GM19467 (cell line): Measurements from ENCODE around the gene CPNE5.

Experiments used
- ATAC-seq: cut with Tn5 transposase; IDR thresholded peaks from one replicate; pipeline ENCODE4 v1.9.1; 2021; ENCODE audit warnings: mild to moderate bottlenecking, moderate library complexity; ENCODE audit not compliant: unreplicated experiment

CPNE5 gene

GRCh38 chr6:36836111-36837021, 2.9 kb downstream of the CPNE5 start:
- ATAC-seq: no peak

- no peak for ATAC-seq
Observed at GRCh38 chr6:36834576-36835341, 4.5 kb downstream of the CPNE5 start.

DNA sequence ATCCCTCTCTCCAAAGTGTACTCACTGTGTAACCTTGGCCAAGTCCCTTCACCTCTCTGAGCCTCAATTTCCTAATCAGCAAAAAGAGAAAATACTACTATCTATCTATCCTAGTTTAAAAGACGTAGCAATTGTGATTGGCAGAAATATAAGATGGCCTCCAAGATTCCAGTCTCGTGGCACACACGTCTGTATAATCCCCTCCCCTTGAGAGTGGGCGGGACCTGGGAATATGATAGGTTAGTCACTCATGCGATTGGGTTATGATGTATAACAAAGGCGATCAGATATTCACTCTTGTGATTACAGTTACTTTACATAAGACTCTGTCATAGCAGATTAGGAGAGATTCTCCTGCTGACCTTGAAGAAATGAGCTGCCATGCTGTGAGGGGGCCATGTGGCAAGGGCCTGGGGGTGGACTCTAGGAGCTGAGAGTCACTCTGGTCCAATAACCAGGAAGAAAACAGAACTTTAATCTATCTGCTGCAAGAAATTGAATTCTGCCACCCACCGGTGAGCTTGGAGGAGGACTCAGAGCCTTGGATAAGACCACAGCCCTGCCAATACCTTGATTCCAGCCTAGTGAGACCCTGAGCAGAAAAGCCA, 6.0 kb downstream of the CPNE5 start:
- ATAC-seq: no peak

DNA sequence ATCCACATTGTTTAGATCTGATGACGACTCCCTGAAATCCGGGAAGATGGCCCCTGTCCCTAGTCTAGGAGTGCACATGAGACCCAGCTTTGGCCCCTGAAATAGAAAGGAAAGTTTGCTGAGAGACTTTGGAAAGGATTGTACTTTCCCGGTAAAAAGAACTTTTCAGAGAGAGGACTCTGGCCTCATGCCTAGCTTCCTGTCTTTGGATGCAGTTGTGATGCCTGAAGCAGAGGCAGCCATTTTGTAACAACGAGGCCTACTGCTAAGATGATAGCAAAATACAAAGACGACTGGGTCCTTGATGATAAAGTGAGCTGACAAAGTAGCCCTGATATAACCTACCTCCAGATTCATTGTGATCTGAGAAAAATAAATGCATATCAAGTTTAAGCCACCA, 6.9 kb downstream of the CPNE5 start:
- ATAC-seq: no peak

DNA sequence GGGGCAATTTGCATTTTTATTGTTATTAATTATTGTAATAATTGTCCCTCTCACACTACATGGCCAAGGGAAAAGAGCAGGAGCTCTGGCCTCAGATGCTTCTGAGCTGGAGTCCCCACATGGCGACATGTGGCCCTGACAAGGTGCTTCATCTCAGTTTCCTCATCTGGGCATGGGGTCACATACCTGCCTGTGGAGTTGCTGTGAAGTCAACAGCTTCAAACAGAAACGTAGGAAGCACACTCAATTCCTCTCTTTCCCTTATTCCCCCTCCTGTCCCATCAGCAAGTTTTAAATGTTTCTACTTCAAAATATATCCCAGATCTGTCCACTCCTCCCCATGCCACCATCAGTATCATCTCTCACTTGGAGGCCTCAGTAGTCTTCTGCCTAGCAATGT, 8.7 kb downstream of the CPNE5 start:
- ATAC-seq: no peak

GRCh38 chr6:36829919-36830544, 9.2 kb downstream of the CPNE5 start:
- no peak for ATAC-seq

GRCh38 chr6:36827261-36828079, 11.8 kb downstream of the CPNE5 start:
- ATAC-seq: no peak

DNA sequence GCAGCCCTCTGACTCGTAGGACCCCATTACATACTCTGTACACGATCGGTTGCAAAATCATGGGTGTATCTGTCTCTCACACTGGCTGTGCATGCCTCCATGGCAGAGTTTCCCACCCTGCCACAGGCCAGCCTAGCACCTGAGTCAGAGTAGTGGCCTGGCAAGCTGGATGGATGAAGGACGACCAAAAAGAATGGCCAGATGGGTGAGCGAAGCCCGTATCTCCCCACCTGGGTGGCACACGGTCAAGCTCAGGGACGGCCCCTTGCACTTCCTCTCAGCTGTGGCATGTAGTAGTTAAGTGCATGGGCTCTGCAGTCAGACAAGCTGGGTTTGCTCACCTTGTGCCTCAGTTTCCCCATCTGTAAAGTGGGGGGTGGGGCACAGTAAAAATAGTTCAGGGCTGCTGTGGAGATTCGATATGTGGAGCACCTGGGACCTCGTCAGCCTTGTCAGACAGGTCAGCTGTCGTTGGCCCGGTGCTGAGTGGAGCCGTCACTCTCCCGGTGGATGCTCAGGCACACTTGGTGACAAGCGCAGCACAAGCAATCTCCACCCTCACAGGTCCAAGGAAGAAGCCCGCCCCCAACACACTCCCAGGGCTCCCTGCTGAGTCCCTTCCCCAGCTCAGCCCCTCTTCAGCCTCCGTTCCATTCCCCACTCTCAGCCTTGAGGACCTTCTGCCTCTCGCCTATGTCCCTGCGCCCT, 12.6 kb downstream of the CPNE5 start:
- ATAC-seq: no peak

DNA sequence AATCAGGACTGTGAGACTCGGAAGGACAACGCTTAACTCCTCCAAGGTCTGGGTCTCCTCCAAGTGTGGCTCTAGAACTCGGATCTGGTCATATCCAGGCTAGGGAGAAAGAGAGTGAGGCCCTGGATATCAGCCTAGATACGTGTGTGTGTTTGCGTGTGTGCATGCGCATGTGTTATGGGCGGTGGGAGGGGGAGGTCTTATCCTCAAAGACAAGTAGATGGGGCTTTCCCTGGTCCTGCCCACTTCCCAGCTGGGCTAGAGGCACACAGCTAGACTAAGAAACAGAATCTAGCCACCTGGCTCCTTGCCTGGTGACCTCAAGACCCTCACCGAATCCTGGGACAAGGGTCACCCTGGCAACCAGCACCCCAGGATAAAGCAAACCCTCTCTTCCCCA, 13.2 kb downstream of the CPNE5 start:
- no peak for ATAC-seq

GRCh38 chr6:36825452-36825851, 13.8 kb downstream of the CPNE5 start:
- no peak for ATAC-seq

GRCh38 chr6:36824253-36824652, 15.0 kb downstream of the CPNE5 start:
- ATAC-seq: no peak

- no peak for ATAC-seq
Observed at GRCh38 chr6:36823421-36824096, 15.7 kb downstream of the CPNE5 start.

DNA sequence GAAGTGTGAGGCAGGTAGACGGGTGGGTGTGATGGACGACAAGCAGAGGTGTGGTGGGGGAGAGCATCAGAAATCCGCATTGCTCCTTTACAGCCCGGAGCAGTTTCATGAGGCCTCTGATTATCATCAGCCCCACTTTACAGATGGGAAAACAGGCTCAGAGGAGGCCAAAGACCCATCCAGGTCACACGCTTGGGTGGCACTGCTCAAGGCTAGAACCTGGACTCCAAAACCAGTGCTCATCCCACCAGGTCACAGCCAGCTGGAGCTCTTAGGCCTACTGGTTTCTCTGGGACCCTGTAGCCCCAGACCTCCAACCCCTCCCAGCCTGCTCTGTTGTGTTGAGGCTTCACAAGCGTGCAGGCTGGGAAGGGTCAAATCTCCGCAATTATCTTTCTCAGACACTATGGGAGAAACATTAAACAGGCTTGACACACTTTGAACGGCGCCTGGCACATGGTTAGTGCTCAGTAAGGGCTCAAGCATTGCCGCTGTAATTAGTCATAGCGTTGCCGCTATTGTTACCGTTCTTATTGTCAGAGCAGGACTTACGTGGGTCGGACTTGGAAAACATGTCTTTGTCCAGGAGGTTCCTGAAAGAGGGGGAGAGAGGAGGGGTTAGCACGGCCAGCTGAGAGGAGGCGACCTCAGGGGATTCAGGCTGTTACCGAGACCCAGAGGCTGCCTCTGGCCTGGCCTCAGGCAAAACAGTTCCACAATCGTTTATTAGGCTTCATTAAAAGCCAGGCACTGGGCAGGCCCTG, 16.6 kb downstream of the CPNE5 start:
- no peak for ATAC-seq

GRCh38 chr6:36821581-36822335, 17.5 kb downstream of the CPNE5 start:
- ATAC-seq: no peak

DNA sequence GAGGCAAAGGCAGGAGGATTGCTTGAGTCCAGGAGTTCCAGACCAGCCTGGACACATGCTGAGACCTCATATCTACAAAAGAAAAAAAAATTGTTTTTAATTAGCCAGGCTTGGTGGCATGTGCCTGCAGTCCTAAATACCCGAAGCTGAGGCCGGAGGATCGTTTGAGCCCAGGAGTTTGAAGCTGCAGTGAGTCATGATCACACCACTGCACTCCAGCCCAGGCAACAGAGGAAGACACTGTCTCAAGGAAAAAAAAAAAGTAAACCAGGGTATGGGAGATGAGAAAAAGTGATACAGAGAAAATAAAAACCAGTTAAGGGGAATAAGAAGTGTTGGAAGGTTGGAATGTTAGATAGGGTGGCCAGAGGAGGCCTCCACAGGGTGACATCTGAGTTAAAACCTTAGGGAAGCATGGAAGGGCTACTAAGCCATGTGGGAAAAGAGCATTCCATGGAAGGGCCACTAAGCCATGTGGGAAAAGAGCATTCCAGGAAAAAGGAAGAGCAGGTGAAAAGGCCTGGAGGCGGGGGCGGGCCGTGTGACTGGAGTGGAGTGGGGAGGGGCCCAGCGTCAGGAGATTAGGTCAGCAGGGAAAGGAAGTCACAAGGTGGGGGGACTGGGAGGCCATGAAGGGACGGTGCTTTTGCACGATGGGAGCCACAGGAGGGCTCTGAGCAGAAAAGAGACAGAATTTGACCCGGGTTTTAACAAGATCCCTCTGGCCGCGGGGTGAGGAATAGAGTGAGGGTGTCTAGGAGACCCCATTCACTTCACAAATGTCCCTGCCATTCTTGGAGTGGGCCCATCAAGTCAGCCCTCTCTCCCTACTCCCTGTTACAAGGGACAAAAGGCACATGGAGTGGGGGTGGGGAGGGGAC, 18.3 kb downstream of the CPNE5 start:
- ATAC-seq: no peak

DNA sequence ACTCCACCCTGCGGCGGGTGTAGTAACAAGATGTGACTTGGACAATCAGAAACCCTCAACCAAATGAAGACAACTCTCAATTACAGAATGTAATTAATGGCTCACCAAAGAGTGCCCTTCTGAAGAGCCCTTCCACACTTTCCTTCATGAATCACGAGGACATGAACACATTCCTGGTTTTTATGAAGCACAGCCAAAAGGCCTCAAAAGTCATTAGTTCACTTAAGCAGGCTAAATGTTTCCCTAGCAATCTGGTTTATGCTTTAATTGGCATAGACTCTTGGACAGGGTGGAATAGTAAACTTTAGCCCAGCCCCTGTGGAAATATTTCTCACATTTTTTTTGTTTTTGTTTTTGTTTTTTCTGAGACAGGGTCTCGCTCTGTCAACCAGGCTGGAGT, 20.5 kb downstream of the CPNE5 start:
- no peak for ATAC-seq

- ATAC-seq: no peak
Observed at GRCh38 chr6:36817847-36818246, 21.4 kb downstream of the CPNE5 start.
